Neural progenitor cell (in vitro differentiated cells): ENCODE data around the gene OPN1SW. TPM values are rescaled to one million over a fixed set of nuclear protein-coding genes. Genes with fewer than 3 reads are reported as not detected.

Experiments
- DNase-seq: peaks from one replicate; pipeline ENCODE4 v3.0.0-alpha.2; 2016; ENCODE audit warnings: low spot score
- H2AFZ ChIP-seq: fragments of 200-600 bp; sonication (generic); replicated peaks from 2 replicates; pipeline ENCODE4 v1.6.1; 2016; ENCODE audit warnings: antibody characterized with exemption
- H3F3A ChIP-seq: fragments of 200-600 bp; sonication (generic); 2 replicates; pipeline ENCODE4 v1.6.1; 2016; ENCODE audit warnings: antibody characterized with exemption, low read depth
- H3K27ac ChIP-seq: fragments of 200-600 bp; sonication (generic); 2 replicates; pipeline ENCODE4 v1.5.1; 2016; ENCODE audit warnings: mild to moderate bottlenecking
- H3K27me3 ChIP-seq: fragments of 200-600 bp; sonication (generic); 2 replicates; pipeline ENCODE4 v1.6.1; 2016; ENCODE audit warnings: mild to moderate bottlenecking, moderate library complexity
- H3K36me3 ChIP-seq: fragments of 200-600 bp; sonication (generic); 2 replicates; pipeline ENCODE4 v1.5.1; 2016
- H3K4me1 ChIP-seq: fragments of 200-600 bp; sonication (generic); 2 replicates; pipeline ENCODE4 v1.6.1; 2016; ENCODE audit warnings: mixed run types
- H3K4me2 ChIP-seq: fragments of 200-600 bp; sonication (generic); 2 replicates; pipeline ENCODE4 v1.6.1; 2016
- H3K4me3 ChIP-seq: fragments of 200-600 bp; sonication (generic); 2 replicates; pipeline ENCODE4 v1.5.1; 2016
- H3K79me2 ChIP-seq: fragments of 200-600 bp; sonication (generic); 2 replicates; pipeline ENCODE4 v1.6.1; 2016; ENCODE audit warnings: low read depth
- H3K9ac ChIP-seq: fragments of 200-600 bp; sonication (generic); 2 replicates; pipeline ENCODE4 v1.6.1; 2016
- H3K9me3 ChIP-seq: fragments of 200-600 bp; sonication (generic); 2 replicates; pipeline ENCODE4 v1.5.1; 2016; ENCODE audit warnings: low read depth
- H4K20me1 ChIP-seq: fragments of 200-600 bp; sonication (generic); 2 replicates; pipeline ENCODE4 v1.6.1; 2016; ENCODE audit warnings: low read depth
- H3K27ac Mint-ChIP-seq: 3 replicates; pipeline ENCODE4 v1.8.0; 2021; ENCODE audit warnings: mixed read lengths
- H3K27me3 Mint-ChIP-seq: 2 replicates; pipeline ENCODE4 v1.8.0; 2022; ENCODE audit warnings: low read depth, mild to moderate bottlenecking, inconsistent platforms, moderate library complexity, mixed read lengths; ENCODE audit not compliant: insufficient read depth
- H3K36me3 Mint-ChIP-seq: 3 replicates; pipeline ENCODE4 v1.8.0; 2021; ENCODE audit warnings: mixed read lengths
- H3K4me1 Mint-ChIP-seq: 3 replicates; pipeline ENCODE4 v1.8.0; 2021; ENCODE audit warnings: mixed read lengths
- H3K4me3 Mint-ChIP-seq: 3 replicates; pipeline ENCODE4 v1.8.0; 2021; ENCODE audit warnings: mild to moderate bottlenecking, moderate library complexity, mixed read lengths
- H3K9me3 Mint-ChIP-seq: 3 replicates; pipeline ENCODE4 v1.8.0; 2020; ENCODE audit warnings: mixed read lengths
- CTCF ChIP-seq: fragments of 200-600 bp; sonication (generic); IDR thresholded peaks from 2 replicates; pipeline ENCODE4 v1.5.1; 2017; ENCODE audit warnings: antibody characterized with exemption, mild to moderate bottlenecking
- EZH2 ChIP-seq: fragments of 200-600 bp; sonication (generic); IDR thresholded peaks from 2 replicates; pipeline ENCODE4 v1.6.1; 2017; ENCODE audit warnings: antibody characterized with exemption, mild to moderate bottlenecking, moderate library complexity
- EZH2phosphoT487 ChIP-seq: fragments of 200-600 bp; sonication (generic); IDR thresholded peaks from 2 replicates; pipeline ENCODE4 v1.6.1; 2017; ENCODE audit warnings: antibody characterized with exemption
- total RNA-seq: library from RNA; depleted of rRNA; stranded (reverse); fragments of >200 nt; gene quantifications from 2 replicates; pipeline ENCODE4 v1.2.3, GENCODE V29; 2015; ENCODE audit warnings: low replicate concordance

Gene OPN1SW
- total RNA-seq, 1 donor from 2014 or later = not detected

GRCh38 chr7:128767475-128768110 is 8.0 kb downstream of the OPN1SW start:
- no peak overlapping the region for H3K4me3 ChIP-seq
- Mint-ChIP-seq H3K27ac (no peak overlapping the region), H3K4me3 (no peak overlapping the region), H3K36me3 (peaks cover 49% of the 10 kb centered on the region), H3K9me3 (no peaks in the 10 kb centered on the region), H3K27me3 (no peaks in the 10 kb centered on the region), H3K4me1 (no peaks in the 10 kb centered on the region)
- H3K36me3 ChIP-seq = peaks cover 29% of the 10 kb centered on the region
- H3K79me2 ChIP-seq = no peaks in the 10 kb centered on the region
- no peaks in the 10 kb centered on the region for H3K9me3 ChIP-seq
- no peak overlapping the region for H2AFZ ChIP-seq
- H3K4me1 ChIP-seq = no peaks in the 10 kb centered on the region
- H4K20me1 ChIP-seq = peaks cover 6% of the 10 kb centered on the region
- peak overlapping the region; percentile 59 for H3K27ac ChIP-seq
- no peak for TF ChIP-seq EZH2
- no peak for TF ChIP-seq CTCF
- TF ChIP-seq EZH2phosphoT487 = no peak
- peaks cover 18% of the 10 kb centered on the region for H3F3A ChIP-seq
- no peak overlapping the region for H3K4me2 ChIP-seq
- H3K9ac ChIP-seq = no peak overlapping the region
- DNase-seq = no peak
- no peaks in the 10 kb centered on the region for H3K27me3 ChIP-seq

- Mint-ChIP-seq H3K27me3 (no peaks in the 10 kb centered on the region), H3K27ac (no peak overlapping the region), H3K9me3 (no peaks in the 10 kb centered on the region), H3K4me3 (no peak overlapping the region), H3K36me3 (peaks cover 28% of the 10 kb centered on the region), H3K4me1 (no peaks in the 10 kb centered on the region)
- Histone ChIP-seq H3F3A (peaks cover 16% of the 10 kb centered on the region), H3K4me1 (no peaks in the 10 kb centered on the region), H3K36me3 (peaks cover 25% of the 10 kb centered on the region), H2AFZ (no peak overlapping the region), H4K20me1 (peaks cover 6% of the 10 kb centered on the region), H3K4me2 (no peak overlapping the region), H3K9me3 (no peaks in the 10 kb centered on the region), H3K27me3 (no peaks in the 10 kb centered on the region), H3K9ac (no peak overlapping the region), H3K4me3 (no peak overlapping the region), H3K79me2 (no peaks in the 10 kb centered on the region), H3K27ac (no peak overlapping the region)
- TF ChIP-seq EZH2 (no peak), CTCF (no peak)
- no peak for DNase-seq
Measured at GRCh38 chr7:128763541-128763940, 12.1 kb downstream of the OPN1SW start.

GRCh38 chr7:128759242-128759641 is 16.4 kb downstream of the OPN1SW start:
- DNase-seq = no peak
- Histone ChIP-seq H3K4me2 (no peak overlapping the region), H3K36me3 (peaks cover 25% of the 10 kb centered on the region), H3K4me1 (no peaks in the 10 kb centered on the region), H3K9ac (no peak overlapping the region), H3K4me3 (no peak overlapping the region), H3K9me3 (no peaks in the 10 kb centered on the region), H3K27ac (no peak overlapping the region), H2AFZ (no peak overlapping the region), H3K27me3 (no peaks in the 10 kb centered on the region), H4K20me1 (peaks cover 18% of the 10 kb centered on the region), H3K79me2 (peaks cover 11% of the 10 kb centered on the region), H3F3A (peaks cover 12% of the 10 kb centered on the region)
- no peak overlapping the region for H3K27ac Mint-ChIP-seq
- H3K36me3 Mint-ChIP-seq = peaks cover 22% of the 10 kb centered on the region
- TF ChIP-seq EZH2phosphoT487 = no peak
- TF ChIP-seq EZH2 = no peak
- TF ChIP-seq CTCF = no peak
- no peak overlapping the region for H3K4me3 Mint-ChIP-seq
- H3K27me3 Mint-ChIP-seq = no peaks in the 10 kb centered on the region
- H3K4me1 Mint-ChIP-seq = no peaks in the 10 kb centered on the region
- no peaks in the 10 kb centered on the region for H3K9me3 Mint-ChIP-seq
